HepG2 (cell line): ENCODE data around the gene ALAS2. TPM values are rescaled to one million over a fixed set of nuclear protein-coding genes. Genes with fewer than 3 reads are reported as not detected.

Experiments
- ATAC-seq: fragments of 200-7000 bp; cut with Tn5 transposase; 3 replicates; pipeline ENCODE4 v1.9.1; 2020; ENCODE audit warnings: mild to moderate bottlenecking, moderate library complexity
- BruUV-seq: library from RNA; stranded (reverse); fragments of 400-500 nt; replicated peaks from 2 replicates; lab custom pipeline; 2021; lab: Mats Ljungman, UMichigan
- CTCF ChIA-PET: fragments of 300-600 bp; formaldehyde crosslinking; extraction: SDS; loops from one replicate; lab custom pipeline; 2021; ENCODE audit warnings: low total read pairs, inconsistent platforms, low intra/inter-chr PET ratio; lab: Yijun Ruan, JAX
- POLR2A ChIA-PET: fragments of 350-600 bp; sonication (Branson Sonifier 250); formaldehyde crosslinking; loops from one replicate; lab custom pipeline; 2020; ENCODE audit warnings: antibody characterized with exemption, inconsistent platforms; lab: Yijun Ruan, JAX
- DNase-seq: peaks from one replicate; pipeline ENCODE4 v3.0.0-alpha.2; 2015; ENCODE audit warnings: low spot score
- FAIRE-seq: peaks from 3 replicates; lab custom pipeline; 2011; peaks lifted over from hg19 to GRCh38; lab: Jason Lieb, UNC
- H2AFZ ChIP-seq: one replicate; pipeline ENCODE4 v1.6.1; 2011; ENCODE audit warnings: low read length, inconsistent platforms
- H3K27ac ChIP-seq: fragments of 300-600 bp; 3 replicates; pipeline ENCODE4 v1.8.0; 2011; ENCODE audit warnings: mixed run types, mild to moderate bottlenecking, mixed read lengths, low read length, inconsistent platforms; ENCODE audit not compliant: insufficient read depth; ENCODE audit errors: extremely low read length
- H3K27me3 ChIP-seq, 2 experiments: fragments of 200-600 bp in 1 of 2; 2 replicates in 1 of 2; 3 replicates in 1 of 2; pipeline versions ENCODE4 v1.6.0 to v1.8.0; 2011; ENCODE audit warnings: low read length in 2 of 2, mild to moderate bottlenecking in 2 of 2, moderate library complexity in 2 of 2, inconsistent platforms in 1 of 2; ENCODE audit not compliant: insufficient read depth in 2 of 2, control insufficient read depth in 1 of 2
- H3K36me3 ChIP-seq, 2 experiments: fragments of 200-600 bp in 1 of 2; replicated peaks in 1 of 2; 2 replicates in 1 of 2; 3 replicates in 1 of 2; pipeline versions ENCODE4 v1.5.1 to v1.8.0; 2011; ENCODE audit warnings: low read length in 2 of 2, inconsistent platforms in 1 of 2; ENCODE audit not compliant: insufficient read depth in 2 of 2, control insufficient read depth in 1 of 2
- H3K4me1 ChIP-seq: 2 replicates; pipeline ENCODE4 v1.5.1; 2012; ENCODE audit warnings: low read length, inconsistent platforms; ENCODE audit not compliant: insufficient read depth
- H3K4me2 ChIP-seq: 2 replicates; pipeline ENCODE4 v1.6.0; 2011; ENCODE audit warnings: low read depth, low read length, inconsistent platforms
- H3K4me3 ChIP-seq, 3 experiments: fragments of 200-600 bp in 1 of 3; sonication (generic), shearing (Covaris generic) in 1 of 3; replicated peaks in 1 of 3; 2 replicates each; pipeline ENCODE4 v1.5.1; 2011 to 2016; ENCODE audit warnings: low read length in 3 of 3, inconsistent platforms in 2 of 3, low read depth in 2 of 3, mild to moderate bottlenecking in 2 of 3, control low read depth in 1 of 3, mixed read lengths in 1 of 3; ENCODE audit not compliant: insufficient read depth in 1 of 3
- H3K79me2 ChIP-seq: one replicate; pipeline ENCODE4 v1.6.1; 2011; ENCODE audit warnings: low read length, inconsistent platforms; ENCODE audit not compliant: insufficient read depth
- H3K9ac ChIP-seq: 2 replicates; pipeline ENCODE4 v1.6.0; 2011; ENCODE audit warnings: mild to moderate bottlenecking, low read depth, low read length, inconsistent platforms; ENCODE audit not compliant: insufficient read depth
- H3K9me3 ChIP-seq: 2 replicates; pipeline ENCODE4 v1.5.1; 2012; ENCODE audit warnings: mild to moderate bottlenecking, low read length
- H4K20me1 ChIP-seq: 2 replicates; pipeline ENCODE4 v1.6.0; 2011; ENCODE audit warnings: inconsistent platforms, mild to moderate bottlenecking, low read length, moderate library complexity; ENCODE audit not compliant: insufficient read depth
- ARID4A ChIP-seq: sonication (generic); formaldehyde crosslinking; IDR thresholded peaks from 2 replicates; pipeline ENCODE4 v1.5.0; 2020; ENCODE audit warnings: mild to moderate bottlenecking, missing genetic modification reagents, borderline replicate concordance
- FOXP1 ChIP-seq, 2 experiments: fragments of 450-650 bp in 1 of 2; IDR thresholded peaks; 2 replicates each; pipeline ENCODE4 v1.6.1; 2017 to 2018; ENCODE audit warnings: antibody characterized with exemption in 1 of 2
- HNRNPK ChIP-seq: fragments of 200-400 bp; formaldehyde crosslinking; IDR thresholded peaks from 2 replicates; pipeline ENCODE4 v1.6.1; 2018; ENCODE audit warnings: low read length, low read depth, moderate library complexity, mild to moderate bottlenecking; ENCODE audit not compliant: poor library complexity, severe bottlenecking
- NPAS2 ChIP-seq: sonication (generic); formaldehyde crosslinking; IDR thresholded peaks from 2 replicates; pipeline ENCODE4 v1.8.0; 2022; ENCODE audit warnings: mild to moderate bottlenecking, missing genetic modification reagents, borderline replicate concordance
- THYN1 ChIP-seq: sonication (generic); formaldehyde crosslinking; IDR thresholded peaks from 2 replicates; pipeline ENCODE4 v1.8.1; 2023; ENCODE audit warnings: low read depth, mild to moderate bottlenecking, moderate library complexity, missing genetic modification reagents, borderline replicate concordance
- ZNF260 ChIP-seq: sonication (generic); formaldehyde crosslinking; IDR thresholded peaks from 2 replicates; pipeline ENCODE4 v1.4.0; 2020; ENCODE audit warnings: missing genetic modification reagents, low read depth, mild to moderate bottlenecking, borderline replicate concordance
- ZNF275 ChIP-seq: sonication (generic); formaldehyde crosslinking; IDR thresholded peaks from 2 replicates; pipeline ENCODE4 v1.8.0; 2022; ENCODE audit warnings: missing genetic modification reagents, mild to moderate bottlenecking, inconsistent platforms, borderline replicate concordance
- ZNF407 ChIP-seq: sonication (generic); formaldehyde crosslinking; IDR thresholded peaks from one replicate; pipeline ENCODE4 v1.5.1; 2020; ENCODE audit warnings: mild to moderate bottlenecking, missing genetic modification reagents; ENCODE audit errors: not compliant biosample characterization
- WGBS: methylation state at CpG from one replicate; pipeline ENCODE4 v1.1.6; 2017; ENCODE audit warnings: low lambda C conversion rate; 5-methylcytosine and 5-hydroxymethylcytosine counted together
- in situ Hi-C: cut with HindIII; loops from 2 replicates; pipeline ENCODE4 v1.10.0; 2017; ENCODE audit warnings: low pct_unique_long_range_greater_than_20kb; ENCODE audit not compliant: extremely low pct_ligation_motif_present
- intact Hi-C: fragments of 100-400 bp; cut with micrococcal nuclease; formaldehyde crosslinking; loops from one replicate; pipeline ENCODE4 v1.10.0; 2022; ENCODE audit not compliant: unreplicated experiment
- polyA plus RNA-seq, 8 experiments: library from polyadenylated mRNA; depleted of rRNA in 3 of 8; stranded (reverse) in 7 of 8; unstranded in 1 of 8; fragments of >200 nt; fragmentation: Illumina TruSeq in 4 of 8; extraction: Trizol in 4 of 8; gene quantifications; 2 replicates each; pipeline versions ENCODE4 v1.2.1 to v1.2.3, GENCODE V29; 2011 to 2016; ENCODE audit warnings: low read depth in 4 of 8, missing spikeins in 1 of 8, mixed read lengths in 1 of 8; ENCODE audit not compliant: insufficient read depth in 1 of 8
- total RNA-seq, 5 experiments: library from RNA; depleted of rRNA; stranded (reverse); fragments of >200 nt; fragmentation: Illumina TruSeq; extraction: Trizol; gene quantifications; 2 replicates each; pipeline ENCODE4 v1.2.3, GENCODE V29; 2016; ENCODE audit warnings: low read depth in 1 of 5

Gene ALAS2
- total and polyA plus RNA-seq, 2 of the 13 experiments (the other 11 are each of a cell fraction or from before 2014, with no cell fraction given): not detected

GRCh38 chrX:54961750-54962149 is 69.0 kb downstream of the ALAS2 start:
- BruUV-seq: no TSS peak
- Histone ChIP-seq H3K79me2 (no peaks in the 10 kb centered on the region), H3K9ac (no peak overlapping the region), H4K20me1 (no peaks in the 10 kb centered on the region), H3K27me3 (no peaks in the 10 kb centered on the region), H2AFZ (no peak overlapping the region), H3K4me3 (no peak overlapping the region), H3K36me3 (no peaks in the 10 kb centered on the region), H3K4me2 (no peak overlapping the region), H3K4me1 (no peaks in the 10 kb centered on the region), H3K27ac (no peak overlapping the region), H3K9me3 (no peaks in the 10 kb centered on the region)
- 88% methylated on average over 1 of the region's 1 CpG for WGBS
- in situ Hi-C loops: no loop called here
- intact Hi-C loops: no loop called here
- FAIRE-seq (no peak), DNase-seq (no peak), ATAC-seq (no peak)
- ChIA-PET POLR2A (interaction anchor here (1.1 kb wide), 1 partner anchor 38 kb away, joined by 4 read pairs; the partner anchor contains the start of gene APEX2), CTCF (no interaction called here)
- TF ChIP-seq ZNF275 (CRISPR knock-in tag) (no peak), HNRNPK (no peak), ZNF260 (CRISPR knock-in tag) (no peak), THYN1 (CRISPR knock-in tag) (no peak), ZNF407 (CRISPR knock-in tag) (no peak), FOXP1 (IDR thresholded peaks at IDR 0.05) (no peak), FOXP1 (CRISPR knock-in tag; IDR thresholded peaks at IDR 0.05) (no peak), NPAS2 (CRISPR knock-in tag) (no peak), ARID4A (no peak)
